GM12892 (cell line): Measurements from ENCODE around the gene BABAM2.

Experiments used
- DNase-seq: peaks from one replicate; pipeline ENCODE4 v3.0.0; 2011; ENCODE audit not compliant: insufficient read length
- FAIRE-seq: peaks from 2 replicates; lab custom pipeline; 2011; peaks lifted over from hg19 to GRCh38; lab: Jason Lieb, UNC
- POLR2A ChIP-seq: IDR thresholded peaks from 2 replicates; pipeline ENCODE4 v1.6.1; 2011; ENCODE audit warnings: low read depth, low read length, control low read depth
- POLR2AphosphoS5 ChIP-seq: IDR thresholded peaks from 2 replicates; pipeline ENCODE4 v1.6.1; 2011; ENCODE audit warnings: low read depth, low read length, control low read depth
- TAF1 ChIP-seq: IDR thresholded peaks from 2 replicates; pipeline ENCODE4 v1.6.1; 2011; ENCODE audit warnings: low read depth, mild to moderate bottlenecking, control low read depth, low read length, borderline replicate concordance

Gene BABAM2

DNA sequence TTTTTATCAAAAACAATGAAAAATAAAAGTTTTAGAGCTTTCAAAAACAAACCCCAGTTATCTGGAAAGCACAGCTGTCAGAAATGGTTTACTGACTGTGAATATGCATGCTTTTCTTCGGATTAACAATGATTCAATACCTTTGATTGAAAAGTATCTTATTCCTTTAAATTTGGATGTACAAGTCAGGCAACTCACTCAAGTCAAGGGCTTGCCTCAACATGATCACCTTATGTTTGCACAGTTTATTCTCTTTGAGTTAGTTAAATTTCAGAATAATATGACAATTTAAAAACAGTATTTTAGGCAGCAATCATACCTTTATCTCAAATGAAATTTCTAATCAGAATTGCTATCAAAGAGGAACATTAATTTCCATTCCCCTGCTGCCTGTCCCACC, 393.3 kb downstream of the BABAM2 start:
- no peak for FAIRE-seq
- TF ChIP-seq TAF1 (no peak), POLR2AphosphoS5 (no peak), POLR2A (no peak)
- no peak for DNase-seq

DNA sequence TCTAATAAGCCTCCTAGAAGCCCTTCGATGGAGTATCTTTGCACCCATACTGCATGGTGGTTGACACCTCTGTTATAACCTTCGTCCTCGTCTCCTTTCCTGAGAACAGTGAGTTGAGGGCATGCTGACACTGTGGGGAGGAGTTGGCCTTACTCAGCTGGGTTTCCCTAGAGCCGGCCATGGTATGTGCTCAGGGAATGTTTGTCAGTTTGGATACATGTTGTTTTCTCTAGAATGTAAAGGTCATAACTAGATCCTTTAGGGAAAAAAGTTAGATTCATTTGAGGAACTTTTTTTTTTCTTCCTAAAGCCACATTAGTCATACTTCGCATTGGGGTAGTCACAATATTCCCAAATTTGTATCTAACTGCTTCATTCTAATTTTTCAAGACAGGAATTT, 396.1 kb downstream of the BABAM2 start:
- no peak for FAIRE-seq
- no peak for TF ChIP-seq POLR2AphosphoS5
- TF ChIP-seq POLR2A, result no peak
- no peak for TF ChIP-seq TAF1

DNA sequence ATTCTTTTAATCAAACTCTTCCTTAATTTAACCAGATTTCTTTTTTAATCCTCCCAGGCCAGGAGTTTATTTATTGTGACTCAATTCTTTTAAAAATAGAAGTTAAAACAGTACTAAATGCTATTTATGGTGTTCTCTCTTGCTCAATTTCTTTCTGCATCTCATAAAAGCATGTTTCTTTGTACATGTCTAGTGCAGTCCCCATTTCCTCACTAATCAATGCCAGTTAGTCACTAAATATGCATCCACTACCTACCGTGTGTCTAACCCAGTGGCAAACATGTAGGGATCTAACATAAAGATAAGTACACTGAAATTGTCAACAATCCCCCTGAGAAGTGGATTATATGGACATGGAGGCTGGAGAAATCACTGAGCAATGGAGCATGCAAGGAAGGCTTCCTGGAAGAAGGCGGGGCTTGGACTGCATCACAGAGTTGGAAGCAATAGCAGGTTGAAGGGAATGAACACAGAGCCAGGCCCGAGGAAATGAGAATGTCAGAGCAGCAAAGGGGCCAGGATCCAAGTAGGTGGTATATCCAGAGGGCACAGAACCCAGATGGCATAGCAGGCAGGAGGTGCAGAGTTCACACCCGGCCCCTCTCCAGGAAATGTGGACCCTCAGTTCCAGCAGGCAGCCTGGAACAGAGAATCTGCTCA, 396.9 kb downstream of the BABAM2 start:
- DNase-seq, result no peak
- FAIRE-seq, result no peak
- no peak for TF ChIP-seq TAF1
- no peak for TF ChIP-seq POLR2AphosphoS5
- TF ChIP-seq POLR2A, result no peak

More for the DNA sequence above, 396.1 kb downstream of the BABAM2 start:
- no peak for DNase-seq

DNA sequence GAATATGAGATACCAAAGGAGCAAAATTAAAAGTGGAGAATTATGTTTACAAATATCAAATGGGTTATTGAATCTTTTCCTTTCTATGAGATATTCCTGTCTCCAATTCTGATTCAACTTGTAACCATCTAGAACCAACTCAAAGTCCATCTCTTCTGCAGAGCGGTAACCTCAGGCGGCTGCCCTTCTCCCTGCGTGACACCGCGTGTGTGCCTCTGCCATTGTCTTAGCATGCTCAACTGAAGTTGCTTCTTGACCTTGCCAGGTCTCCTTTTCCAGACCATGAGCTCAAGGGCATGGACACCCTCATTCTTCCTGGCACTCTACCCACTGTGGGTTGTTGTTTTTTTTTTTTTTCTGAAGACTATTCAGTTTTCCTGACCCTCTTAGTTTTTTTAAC, 398.1 kb downstream of the BABAM2 start:
- FAIRE-seq, result no peak
- DNase-seq, result no peak
- TF ChIP-seq POLR2A, result no peak

DNA sequence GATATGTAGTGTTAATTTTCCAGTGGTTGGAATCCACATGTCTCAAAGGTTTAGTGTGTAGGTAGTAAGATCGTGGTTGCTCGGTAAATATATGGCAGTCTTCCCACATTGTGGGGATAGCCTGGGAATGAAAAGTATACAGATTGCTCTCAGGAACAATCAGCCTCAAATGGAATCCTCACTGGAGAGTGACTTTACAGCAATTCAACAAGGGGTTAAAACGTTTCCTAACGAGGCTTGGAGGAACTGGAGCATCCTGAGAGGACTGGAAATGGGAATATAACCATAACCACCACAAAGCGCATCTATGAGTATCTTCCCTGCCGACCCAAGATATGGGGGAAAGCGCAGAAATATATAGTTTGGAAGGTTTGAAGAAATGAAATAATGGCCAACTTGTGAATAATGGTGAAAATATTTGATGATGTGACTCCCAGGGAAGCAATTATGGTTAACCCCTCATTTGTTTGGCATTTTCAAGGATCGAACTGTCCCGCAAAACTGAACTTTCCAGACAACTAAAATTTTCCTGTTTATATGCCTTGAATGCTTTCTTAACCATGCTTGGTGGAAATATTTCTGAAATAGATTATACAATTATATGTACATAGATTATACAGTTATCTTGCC, 401.4 kb downstream of the BABAM2 start:
- no peak for TF ChIP-seq TAF1
- TF ChIP-seq POLR2AphosphoS5, result no peak
- no peak for TF ChIP-seq POLR2A
- FAIRE-seq (no peak), DNase-seq (no peak)

DNA sequence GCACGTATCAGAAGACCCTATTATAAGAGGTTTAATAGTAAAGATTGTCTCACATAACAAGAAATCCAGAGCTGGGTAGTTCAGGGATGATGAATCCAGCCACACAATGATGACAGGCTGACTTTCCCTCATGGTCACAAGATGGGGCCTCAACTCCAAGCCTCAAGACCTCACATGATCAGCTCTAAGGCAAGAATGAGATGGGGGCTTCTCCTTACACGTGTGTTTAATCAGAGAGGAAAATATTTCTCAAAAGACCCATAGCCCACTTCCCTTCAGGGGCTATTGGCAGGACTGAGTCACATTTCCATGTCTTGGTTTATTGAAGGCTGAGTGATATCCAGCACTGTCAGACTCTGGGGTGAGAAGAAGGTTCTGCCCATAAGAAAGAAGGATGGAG, 402.0 kb downstream of the BABAM2 start:
- TF ChIP-seq POLR2A (no peak), POLR2AphosphoS5 (no peak), TAF1 (no peak)
- no peak for DNase-seq
- FAIRE-seq, result no peak

DNA sequence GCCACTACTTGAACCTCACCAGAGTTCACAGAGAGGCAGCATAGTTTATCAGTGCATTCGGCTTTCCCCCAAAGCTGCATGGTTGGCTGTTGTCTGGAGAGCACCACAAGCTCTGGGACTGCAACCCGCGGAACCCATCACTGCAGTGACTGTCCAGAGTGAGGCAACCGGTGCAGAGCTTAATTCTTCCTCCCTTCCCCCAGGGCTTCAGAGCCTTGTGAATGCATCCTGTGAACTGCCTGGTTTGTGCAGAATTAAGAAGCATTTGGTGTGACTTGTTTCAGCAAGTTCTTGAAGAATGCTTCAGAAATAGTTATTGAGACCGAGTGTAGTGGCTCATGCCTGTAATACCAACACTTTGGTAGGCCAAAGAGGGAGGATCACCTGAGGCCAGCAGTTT, 402.9 kb downstream of the BABAM2 start:
- no peak for FAIRE-seq
- no peak for DNase-seq
- no peak for TF ChIP-seq TAF1
- no peak for TF ChIP-seq POLR2A
- TF ChIP-seq POLR2AphosphoS5, result no peak

DNA sequence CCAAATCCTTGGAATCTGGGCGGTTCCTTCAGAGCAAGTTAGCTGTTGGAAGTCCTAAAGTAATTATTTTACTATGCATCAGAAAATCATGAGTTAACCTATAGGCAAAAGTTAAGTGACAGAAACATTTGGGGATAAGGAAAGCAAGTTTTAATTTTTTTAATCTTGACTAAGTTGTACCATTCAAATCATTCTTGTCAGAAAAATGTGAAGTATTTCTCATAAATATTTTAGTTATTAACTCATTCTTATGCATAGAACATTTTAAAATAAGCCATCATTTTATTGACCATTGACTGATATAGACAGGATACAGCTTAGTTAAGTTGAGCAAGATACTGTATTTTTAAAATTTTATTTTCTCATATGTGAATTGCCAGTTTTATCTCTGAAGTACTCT, 403.9 kb downstream of the BABAM2 start:
- no peak for TF ChIP-seq POLR2A
- no peak for TF ChIP-seq TAF1
- TF ChIP-seq POLR2AphosphoS5, result no peak
- DNase-seq, result no peak
- no peak for FAIRE-seq

DNA sequence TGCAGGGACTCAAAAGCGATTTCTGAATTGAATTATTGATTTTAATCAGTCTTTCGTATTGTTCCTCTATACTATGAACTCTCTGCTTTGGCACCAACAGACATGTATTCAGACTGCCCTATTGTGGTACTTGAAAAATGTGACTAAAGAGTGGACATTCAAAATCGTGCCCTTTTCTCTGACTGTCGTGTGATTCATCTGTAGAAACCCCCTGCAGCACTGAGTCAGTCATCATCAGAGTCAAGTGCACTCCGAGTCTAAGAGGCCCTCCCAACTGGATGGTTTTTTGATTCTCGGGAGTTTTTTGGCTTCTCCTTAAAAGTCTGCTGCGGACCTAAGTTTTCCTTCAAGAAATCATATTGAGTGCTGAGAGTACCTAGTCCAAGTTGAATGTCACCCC, 405.7 kb downstream of the BABAM2 start:
- no peak for TF ChIP-seq POLR2A
- TF ChIP-seq POLR2AphosphoS5, result no peak
- TF ChIP-seq TAF1, result no peak
- DNase-seq (no peak), FAIRE-seq (no peak)

DNA sequence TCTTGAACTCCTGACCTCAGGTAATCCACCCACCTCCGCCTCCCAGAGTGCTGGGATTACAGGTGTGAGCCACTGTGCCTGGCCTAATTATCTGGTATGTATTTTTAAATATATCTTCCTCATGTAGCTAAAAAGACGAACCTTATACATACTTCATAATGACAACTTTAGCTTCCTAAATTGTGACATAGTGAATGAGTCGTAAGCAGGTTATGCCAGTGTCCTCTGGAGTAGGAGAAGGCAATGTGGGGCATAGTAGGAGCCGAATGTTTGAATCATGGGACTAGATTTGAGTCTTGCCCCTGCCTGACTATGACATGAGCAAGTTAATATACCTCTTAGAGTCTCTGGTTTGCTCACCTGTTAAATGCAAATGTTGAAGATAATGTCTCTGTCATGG, 406.4 kb downstream of the BABAM2 start:
- FAIRE-seq (no peak), DNase-seq (no peak)
- TF ChIP-seq TAF1 (no peak), POLR2AphosphoS5 (no peak), POLR2A (no peak)

DNA sequence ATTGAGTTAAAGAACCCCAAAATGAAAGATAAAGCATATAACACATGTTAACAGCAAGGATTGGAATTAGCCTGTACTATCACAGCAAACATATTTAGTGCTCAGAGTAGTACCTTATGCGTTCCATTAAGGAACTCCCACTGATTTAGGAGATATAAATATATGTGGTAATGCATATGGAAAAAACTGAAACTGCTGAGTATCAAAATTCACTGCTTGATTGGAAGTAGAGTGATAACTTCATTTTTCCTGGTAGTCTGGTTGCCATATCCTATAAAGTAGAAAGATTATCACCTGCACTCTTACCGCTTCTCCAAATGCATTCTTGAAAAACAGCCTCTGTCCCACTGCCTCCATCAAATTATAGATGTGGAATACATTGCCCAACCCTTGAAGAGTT, 407.0 kb downstream of the BABAM2 start:
- no peak for FAIRE-seq
- no peak for DNase-seq
- TF ChIP-seq POLR2A, result no peak
- TF ChIP-seq POLR2AphosphoS5, result no peak
- no peak for TF ChIP-seq TAF1

DNA sequence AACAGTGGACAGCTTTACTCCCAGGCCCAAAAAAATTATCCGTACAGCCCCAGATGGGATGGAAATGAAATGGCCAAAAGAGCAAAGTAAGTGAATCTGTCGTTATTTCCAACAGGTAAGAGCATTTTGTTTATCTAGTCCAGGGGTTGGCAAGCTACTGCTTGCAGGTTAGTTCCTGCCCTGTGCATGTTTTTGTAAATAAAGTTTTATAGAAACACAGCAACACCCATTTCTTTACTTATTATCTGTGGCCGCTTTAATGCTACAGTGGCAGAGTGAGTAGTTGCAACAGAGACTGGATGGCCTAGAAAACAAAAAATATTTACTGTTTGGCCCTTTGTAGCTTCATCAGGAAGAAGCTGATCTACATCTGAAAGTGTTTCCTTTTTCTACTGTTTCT, 407.9 kb downstream of the BABAM2 start:
- FAIRE-seq (no peak), DNase-seq (no peak)
- TF ChIP-seq POLR2A (no peak), POLR2AphosphoS5 (no peak), TAF1 (no peak)

DNA sequence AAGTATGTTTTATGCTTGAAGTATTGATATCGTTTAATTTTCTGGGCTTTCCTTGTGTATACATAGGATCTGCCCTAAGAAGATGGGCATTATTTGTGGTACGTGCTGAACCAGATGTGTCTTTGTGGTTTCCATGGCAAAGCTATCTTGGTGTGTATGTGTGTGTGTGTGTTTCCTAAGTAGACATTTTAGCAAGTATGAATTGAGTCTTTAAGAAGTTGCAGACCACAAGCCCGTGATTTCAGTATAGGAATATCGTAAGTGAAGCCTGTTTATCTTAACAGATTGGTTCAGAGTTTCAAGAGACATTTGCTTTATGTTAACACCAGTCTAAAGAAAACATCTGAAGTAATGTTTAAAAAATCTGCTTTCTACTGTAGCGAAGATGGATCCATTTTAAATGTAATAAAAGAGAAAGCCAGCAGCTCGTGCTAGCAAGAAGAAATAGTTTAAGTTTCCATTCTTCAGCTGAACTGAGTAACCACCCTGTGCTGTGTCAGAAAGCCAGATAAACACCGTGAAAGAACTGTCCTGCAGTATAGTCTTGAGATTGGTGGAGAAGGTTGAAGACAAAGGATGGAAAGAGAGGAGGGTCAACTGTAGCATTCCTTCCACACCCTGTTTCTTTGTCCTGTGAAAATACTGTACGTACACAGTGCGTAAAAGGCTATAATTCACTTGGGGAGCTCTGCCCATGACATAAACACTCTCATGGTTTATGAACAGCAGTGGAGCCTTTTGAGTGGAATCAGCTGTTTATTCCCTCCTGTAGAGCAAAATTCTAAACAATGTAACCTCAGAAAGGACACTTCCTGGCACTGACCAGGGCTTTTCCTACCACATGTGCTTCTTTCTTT, 410.2 kb downstream of the BABAM2 start:
- TF ChIP-seq TAF1, result no peak
- TF ChIP-seq POLR2A, result no peak
- TF ChIP-seq POLR2AphosphoS5, result no peak
- FAIRE-seq (no peak), DNase-seq (no peak)
